HG03060 (cell line): ENCODE measurements around the gene MAP7D3.
"Not testable (repeated sequence)": the region's sequence is repeated elsewhere in the genome, so short reads cannot be mapped to it uniquely, and the experiment has no call there.

ENCODE experiments used
- ATAC-seq: cut with Tn5 transposase; IDR thresholded peaks from one replicate; pipeline ENCODE4 v1.9.1; 2021; ENCODE audit warnings: low read depth, moderate number of reproducible peaks; ENCODE audit not compliant: unreplicated experiment

MAP7D3 gene, protein sequence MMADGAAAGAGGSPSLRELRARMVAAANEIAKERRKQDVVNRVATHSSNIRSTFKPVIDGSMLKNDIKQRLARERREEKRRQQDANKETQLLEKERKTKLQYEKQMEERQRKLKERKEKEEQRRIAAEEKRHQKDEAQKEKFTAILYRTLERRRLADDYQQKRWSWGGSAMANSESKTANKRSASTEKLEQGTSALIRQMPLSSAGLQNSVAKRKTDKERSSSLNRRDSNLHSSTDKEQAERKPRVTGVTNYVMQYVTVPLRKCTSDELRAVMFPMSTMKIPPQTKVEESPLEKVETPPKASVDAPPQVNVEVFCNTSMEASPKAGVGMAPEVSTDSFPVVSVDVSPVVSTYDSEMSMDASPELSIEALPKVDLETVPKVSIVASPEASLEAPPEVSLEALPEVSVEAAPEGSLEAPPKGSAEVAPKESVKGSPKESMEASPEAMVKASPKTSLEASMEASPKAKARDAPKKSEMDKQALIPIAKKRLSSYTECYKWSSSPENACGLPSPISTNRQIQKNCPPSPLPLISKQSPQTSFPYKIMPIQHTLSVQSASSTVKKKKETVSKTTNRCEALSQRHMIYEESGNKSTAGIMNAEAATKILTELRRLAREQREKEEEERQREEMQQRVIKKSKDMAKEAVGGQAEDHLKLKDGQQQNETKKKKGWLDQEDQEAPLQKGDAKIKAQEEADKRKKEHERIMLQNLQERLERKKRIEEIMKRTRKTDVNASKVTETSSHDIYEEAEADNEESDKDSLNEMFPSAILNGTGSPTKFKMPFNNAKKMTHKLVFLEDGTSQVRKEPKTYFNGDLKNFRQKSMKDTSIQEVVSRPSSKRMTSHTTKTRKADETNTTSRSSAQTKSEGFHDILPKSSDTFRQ

DNA sequence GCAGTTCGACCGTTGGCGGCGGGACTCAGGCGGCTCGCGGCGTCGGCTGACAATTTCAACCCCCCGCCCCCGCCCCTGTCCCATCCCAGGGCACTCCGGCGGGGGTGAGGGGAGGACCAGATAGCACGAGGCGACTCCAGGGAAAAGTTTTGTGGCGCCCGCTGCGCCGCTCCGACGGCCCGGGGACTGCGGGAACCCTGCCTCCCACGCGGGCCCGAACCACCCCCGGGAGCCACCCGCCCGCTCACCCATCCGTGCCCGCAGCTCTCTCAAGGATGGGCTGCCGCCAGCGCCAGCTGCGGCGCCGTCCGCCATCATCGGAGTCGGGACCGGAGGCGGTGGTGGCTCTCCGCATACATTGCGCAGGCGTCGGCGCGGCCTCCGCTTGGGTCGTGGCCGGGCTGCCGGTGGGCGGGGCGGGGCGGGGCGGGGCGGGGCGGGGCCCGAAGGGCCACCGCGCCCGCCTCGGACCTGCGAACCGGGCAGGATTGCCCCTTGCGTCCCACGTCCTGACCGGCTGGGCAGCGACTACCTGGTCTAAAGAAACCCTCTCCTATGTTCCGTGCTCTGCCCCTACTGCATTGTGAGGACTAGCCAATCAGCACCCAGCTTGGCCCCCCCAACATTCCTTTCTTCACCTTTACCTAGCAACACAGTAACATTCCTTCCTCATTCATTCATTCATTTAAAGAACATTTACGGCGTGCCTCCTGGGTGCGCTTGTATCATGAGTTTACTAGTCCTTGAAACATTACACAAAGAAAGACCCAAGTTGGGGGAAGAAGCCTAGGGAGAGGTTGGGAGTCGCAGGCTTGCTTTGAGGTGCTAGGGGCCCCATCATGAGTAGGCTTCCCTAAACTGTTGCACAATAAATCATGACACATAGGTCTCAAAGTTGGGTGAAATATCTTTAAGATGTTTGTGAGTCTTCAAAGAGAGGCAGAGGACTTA is at the start of gene MAP7D3:
Gene MAP7D3, minus strand, starts transcription at position 360 of the 951 bp plus-strand sequence. Its CDS starts 42 bp downstream, at position 318.
- ATAC-seq = peak; percentile 36

DNA sequence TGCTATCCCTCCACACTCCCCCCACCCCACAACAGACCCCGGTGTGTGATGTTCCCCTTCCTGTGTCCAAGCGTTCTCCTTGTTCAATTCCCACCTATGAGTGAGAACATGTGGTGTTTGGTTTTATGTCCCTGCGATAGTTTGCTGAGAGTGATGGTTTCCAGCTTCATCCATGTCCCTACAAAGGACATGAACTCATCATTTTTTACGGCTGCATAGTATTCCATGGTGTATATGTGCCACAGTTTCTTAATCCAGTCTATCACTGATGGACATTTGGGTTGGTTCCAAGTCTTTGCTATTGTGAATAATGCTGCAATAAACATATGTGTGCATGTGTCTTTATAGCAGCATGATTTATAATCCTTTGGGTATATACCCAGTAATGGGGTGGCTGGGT is 49.5 kb upstream of the MAP7D3 start, which contains the start of gene ADGRG4:
Gene ADGRG4, plus strand, starts transcription at position 243 of the 400 bp plus-strand sequence. CDS start 7,815 bp downstream, outside the sequence.
- ATAC-seq = not testable (repeated sequence)

DNA sequence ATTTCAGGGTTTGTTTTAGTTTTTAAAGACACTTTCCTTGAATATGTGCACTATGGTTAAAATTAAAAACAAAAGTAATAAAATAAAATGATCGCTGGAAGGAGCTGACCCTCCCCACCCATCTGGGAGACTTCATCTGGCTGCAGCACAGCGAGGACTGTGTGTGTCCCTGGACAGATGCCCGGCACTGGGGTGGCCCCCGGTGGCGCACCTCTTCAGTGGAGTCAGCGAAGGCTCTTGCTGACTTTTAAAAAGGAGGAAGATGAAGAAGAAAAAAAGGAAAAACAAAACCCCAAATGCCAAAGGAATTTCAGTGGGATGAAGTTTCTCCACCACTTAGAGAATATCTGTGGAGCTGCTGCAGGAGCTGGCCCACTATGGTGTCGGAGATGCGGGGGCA is 44.2 kb upstream of the MAP7D3 start:
- no peak for ATAC-seq

DNA sequence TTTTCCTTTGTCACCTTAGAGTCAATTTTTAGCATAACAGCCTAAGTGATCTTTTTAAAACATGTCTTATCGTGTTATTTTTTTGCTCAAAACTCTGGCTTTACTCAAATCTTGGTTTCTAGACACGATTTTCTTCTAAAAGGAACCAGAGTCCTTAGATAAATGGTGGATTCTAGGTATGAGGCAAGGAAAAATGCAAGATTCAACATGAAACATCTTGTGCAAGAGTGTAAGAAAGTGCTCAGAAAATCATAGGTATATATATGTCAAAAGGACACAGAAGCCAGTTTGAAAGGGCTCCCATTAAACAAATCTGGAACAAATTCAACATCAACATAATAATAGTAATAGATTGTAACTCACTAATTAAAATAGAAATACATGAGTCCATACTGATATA is 41.5 kb upstream of the MAP7D3 start:
- no peak for ATAC-seq

DNA sequence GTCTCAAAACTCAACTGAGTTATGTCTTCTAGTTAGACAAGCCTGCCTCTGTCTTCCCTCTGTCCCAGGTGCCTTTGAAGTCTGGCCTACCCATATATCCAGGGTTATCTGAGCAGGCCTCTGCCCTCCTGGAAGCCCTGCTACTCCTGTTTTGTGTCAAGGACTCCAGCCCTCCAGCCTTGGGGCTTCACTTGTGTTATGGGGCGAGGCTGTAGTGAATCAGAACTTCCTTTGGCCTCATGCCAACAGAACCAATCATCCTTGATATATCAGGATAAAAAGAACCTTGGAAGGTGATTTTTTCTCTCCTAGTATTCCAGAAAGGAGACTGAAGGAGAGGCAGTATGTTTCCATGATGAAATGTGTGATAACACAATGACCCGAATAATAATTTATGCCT is 40.6 kb upstream of the MAP7D3 start:
- ATAC-seq = no peak

DNA sequence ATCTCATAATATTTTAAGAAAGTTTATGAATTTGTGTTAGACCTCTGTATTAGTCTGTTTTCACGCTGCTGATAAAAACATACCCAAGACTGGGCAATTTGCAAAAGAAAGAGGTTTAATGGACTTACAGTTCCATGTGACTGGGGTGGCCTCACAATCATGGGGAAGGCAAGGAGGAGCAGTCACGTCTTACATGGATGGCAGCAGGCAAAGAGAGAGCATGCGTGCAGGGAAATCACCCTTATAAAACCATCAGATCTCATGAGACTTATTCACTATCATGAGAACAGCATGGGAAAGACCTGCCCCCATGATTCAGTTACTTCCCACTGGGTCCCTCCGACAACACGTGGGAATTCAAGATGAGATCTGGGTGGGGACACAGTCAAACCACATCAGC is 35.2 kb upstream of the MAP7D3 start:
- not testable (repeated sequence) for ATAC-seq

DNA sequence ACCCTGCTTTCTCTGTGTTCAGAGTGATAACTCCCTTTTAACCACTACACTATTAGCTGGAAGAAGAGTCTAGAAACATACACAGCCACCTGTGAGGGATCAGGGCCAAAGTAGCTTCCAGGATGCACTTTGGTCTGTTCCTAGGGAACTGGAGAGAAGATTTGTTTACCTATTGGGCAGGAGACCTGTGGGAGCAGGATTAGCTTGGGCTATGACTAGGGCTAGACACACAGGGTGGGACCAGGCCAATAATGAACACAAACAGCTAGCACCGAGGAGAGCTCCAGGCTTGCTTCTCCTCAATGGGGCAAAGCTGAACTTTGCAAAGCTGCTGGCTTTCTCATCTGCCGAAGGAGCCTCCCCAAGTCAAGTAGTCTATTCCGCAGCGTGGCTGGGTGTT is 24.4 kb upstream of the MAP7D3 start:
- ATAC-seq = no peak

DNA sequence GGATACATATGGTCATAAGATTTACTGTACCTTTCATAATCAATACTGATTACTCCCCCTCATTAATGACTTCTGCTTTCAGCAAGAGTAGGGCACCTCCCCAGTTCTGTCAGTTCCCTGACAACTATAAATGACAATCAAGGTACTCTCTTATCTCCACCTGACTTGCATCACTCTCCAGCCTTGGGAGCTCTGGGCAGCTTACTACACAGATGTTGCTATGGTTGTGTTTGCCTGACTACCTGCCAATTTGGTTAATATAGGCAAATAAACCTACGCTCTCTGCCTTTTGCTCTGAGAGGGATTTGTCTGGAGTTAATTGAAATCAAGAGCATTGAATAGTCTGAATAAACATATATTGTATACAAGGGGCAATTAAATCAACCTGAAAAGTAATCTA is 22.8 kb upstream of the MAP7D3 start:
- ATAC-seq = no peak

DNA sequence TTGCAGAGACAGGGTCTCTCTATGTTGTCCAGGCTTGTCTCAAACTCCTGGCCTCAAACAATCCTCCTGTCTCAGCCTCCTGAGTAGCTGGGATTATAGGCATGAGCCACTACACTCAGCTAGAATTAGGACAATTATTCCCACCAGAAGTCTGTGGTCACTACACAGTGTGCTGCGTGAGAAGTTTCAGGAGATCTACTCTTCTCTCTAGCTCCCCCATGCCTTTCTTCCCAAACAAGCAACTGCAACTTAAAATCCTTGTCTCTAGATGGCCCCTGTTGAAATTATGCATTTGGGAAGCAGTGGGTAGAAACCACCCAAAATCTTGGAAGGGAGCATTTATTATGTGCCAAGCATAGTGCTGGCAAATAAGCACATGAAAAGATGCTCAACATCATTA is 21.1 kb upstream of the MAP7D3 start:
- no peak for ATAC-seq

DNA sequence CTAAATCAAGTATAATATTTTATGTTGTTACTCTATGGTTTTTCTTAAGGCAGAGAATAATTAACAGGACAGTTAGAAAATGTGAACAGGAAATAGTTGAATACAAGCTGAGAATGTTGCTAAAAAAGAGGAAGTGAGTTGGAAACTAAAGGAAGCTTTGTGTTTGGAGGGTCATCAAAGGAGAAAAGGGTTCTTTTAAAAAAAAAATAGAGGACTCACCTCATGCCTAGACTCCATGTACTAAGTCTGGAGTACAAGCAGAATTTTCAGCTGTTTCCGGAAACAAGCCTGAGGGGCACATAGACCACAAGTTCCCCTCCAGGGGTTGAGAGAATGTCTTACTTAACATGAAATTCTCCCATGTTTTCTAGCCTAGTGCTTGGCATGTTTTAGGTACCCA is 20.1 kb upstream of the MAP7D3 start:
- ATAC-seq = no peak

DNA sequence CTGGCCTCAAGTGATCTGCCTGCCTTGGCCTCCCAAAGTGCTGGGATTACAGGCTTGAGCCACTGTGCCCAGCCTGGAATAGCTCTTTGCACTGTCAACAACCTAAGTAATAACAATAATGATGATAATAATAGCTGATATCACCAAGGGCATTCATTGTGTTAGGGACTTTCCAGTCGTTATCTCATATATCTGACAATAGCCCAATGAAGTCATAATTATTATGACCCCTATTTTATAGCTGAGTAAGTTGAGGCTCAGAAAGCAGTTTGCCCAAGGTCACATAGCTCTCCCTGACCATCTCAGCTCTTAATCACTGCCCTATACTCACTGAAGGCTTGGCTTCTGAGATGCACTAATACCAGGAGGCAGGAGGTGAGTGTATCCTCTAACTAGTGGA is 18.7 kb upstream of the MAP7D3 start:
- no peak for ATAC-seq

DNA sequence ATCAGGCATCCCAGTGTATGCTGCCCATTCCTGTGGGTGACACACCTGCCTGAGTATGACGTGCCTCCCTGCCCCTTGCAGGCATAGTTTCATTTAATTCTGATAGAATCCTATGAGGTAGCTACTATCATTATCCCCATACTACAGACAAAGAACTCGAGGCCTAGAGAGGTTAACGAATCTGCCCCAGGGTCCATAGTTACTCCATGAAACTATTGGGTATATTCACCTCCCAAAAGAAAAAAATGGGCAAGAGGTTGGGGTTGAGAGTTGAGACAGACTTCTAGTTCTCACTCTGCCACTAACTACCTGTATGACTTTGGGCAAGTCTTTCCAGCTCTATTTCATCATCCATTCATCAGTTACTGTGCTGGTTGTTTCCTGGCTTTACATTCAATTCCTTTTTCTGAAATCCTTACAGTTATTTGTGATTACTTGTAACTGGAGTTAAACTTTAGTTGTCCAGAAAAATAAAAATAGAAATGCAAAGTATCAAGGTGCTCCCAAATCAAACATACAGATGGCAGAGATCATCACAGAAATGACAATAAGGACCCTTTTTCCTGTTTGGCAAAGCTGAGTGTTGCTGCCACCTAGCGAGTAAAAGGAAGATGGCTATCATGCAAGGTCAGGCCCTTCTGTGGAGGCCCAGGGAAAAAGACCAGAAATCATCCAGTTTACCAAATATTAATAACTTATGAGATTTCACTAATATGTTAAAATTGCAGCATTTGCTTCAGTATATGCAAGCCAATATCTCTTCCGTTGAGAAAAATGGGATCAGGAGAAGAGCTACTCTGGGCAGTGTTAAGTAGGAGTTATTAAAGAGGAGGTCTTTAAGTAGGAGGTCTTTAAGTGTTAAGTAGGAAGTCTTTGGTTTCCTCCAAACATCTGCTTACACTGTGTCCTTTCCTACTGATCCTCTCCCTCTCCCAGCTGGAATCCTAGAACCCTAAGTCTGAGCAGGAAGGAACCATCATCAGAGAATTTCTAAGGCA is 17.1 kb upstream of the MAP7D3 start:
- ATAC-seq = no peak

DNA sequence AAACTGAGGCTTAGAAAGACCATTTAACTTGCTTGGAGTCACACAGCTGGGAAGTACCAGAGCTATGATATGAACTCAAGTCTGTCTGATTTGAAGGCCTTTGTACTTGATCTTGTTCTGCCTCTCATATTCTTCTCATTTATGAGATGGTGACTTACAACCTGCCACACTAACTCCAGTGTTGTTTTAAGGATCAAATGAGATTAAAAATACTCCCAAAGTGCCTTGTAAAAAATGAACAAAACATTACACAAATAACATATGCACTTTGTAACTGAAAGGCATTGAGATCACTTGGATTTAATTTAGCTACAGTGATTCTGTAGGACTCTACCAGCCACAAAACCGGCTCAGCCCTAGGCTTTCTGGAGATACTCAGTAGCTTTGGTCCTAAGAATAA is 15.6 kb upstream of the MAP7D3 start:
- no peak for ATAC-seq

DNA sequence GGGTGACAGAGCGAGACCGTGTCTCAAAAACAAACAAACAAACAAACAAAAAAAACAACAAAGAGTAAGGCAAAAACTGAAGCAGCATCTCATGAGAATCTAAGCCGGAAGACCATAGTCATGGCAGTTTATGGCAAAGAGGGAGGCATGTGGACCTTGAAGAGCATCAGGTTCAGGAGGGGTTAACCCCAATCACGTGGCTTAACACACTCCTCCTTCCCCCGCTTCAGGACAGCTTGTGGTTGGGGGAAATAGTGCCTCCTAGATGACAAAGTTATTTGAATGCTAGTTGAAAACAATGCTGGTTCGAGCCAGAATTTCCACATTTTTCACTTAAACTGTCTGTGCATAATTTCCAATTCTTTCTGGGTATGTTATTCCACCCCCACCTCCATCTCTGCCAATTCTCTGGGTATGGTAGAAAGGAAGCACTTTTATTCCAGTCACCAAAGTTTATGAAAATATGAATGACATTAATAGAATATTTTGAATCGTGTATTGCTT is 11.7 kb upstream of the MAP7D3 start:
- ATAC-seq = no peak

DNA sequence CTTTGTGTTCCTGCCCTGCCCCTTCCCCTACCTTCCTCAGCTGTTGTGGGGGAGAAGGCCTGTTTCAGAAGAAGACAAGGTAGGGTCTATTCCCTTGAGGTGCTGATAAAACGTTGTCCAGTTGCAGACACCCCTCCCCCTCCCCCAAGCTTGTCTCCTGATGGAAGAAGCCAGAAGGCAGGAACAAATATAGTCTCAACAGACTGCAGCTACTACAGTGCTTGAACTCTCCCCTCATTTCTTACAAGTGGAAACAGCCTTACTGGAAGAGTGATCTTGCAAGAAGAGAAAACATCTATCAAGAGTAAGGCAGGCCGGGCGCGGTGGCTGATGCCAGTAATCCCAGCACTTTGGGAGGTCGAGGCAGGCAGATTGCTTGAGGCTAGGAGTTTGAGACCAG is 11.0 kb upstream of the MAP7D3 start:
- ATAC-seq = no peak

DNA sequence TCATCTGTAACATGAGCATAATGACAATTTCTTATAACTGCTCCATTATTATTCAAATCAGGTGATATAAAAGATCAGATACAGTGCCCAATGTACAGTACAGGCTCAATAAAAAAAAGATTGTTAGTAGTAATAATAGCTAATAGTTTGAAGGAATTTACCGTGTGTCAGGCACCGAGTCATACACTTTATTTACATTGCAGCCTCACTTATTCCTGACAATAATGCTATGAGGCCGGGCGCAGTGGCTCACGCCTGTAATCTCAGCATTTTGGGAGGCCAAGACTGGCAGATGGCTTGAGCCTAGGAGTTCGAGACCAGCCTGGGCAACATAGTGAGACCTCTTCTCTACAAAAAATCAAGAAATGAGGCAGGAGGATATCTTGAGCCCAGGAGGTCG is 10.1 kb upstream of the MAP7D3 start:
- ATAC-seq = no peak

DNA sequence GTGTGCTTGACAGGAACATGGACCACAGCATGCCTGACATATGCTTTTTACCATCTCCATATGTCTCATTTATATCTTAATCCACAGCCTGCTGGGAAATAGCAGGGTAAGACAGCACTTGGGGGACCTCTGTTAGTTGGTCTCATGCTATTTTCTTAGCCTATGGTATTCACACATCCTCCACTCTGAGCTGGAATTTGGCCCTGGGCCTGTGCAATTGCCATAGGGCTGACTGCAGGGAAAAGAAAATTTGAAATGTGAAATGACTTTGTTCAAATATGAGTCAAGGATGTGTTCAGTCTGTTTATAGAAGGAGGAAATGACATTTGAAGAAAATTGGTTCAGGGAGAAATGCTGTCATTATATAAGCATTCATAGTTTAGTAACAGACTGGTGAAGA is 9.6 kb upstream of the MAP7D3 start:
- no peak for ATAC-seq

DNA sequence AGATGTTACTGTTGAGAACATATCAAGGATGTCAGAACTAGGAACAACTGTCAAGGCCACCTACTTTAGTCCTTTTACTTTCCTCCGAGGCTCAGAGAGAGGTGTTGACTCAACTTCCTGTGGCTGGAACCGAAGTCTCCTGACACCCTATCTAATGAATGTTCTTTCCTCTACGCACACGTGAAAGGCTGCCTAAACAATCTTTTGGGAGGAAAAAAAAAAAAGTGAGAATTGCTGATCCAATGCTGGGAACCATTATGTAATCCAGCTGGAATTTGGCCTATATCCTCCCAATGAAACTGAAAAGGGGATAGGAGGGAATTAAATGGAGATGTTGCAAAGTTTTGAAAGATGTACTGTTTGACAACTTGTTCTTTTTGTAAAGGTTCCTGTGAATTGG is 8.3 kb upstream of the MAP7D3 start:
- no peak for ATAC-seq

DNA sequence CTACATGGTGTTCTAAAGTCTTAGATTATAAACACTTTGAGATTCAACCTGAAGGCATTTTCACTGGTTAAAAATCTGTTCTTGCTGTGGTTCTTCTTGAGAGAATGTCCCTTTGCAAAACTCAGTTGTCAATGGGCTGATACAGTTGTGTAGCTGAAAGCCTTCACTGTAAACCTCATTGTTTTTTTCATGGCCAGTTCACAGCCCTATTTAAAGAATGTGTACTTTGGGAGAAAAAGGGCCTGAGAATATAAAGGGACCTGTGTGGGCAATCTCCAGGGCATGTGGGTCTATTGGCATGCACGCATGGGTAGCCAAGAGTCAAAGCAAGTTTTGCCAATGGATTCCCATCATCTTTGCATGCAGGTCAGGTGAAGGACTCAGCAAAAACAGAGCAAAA is 7.8 kb upstream of the MAP7D3 start:
- no peak for ATAC-seq
